ENCODE results near the gene LYRM7. TPM values are rescaled to one million over a fixed set of nuclear protein-coding genes. Genes with fewer than 3 reads are reported as not detected.

Gene LYRM7
- total and polyA plus RNA-seq, 2 experiments from 2014 or later: 6.1 to 9.5 TPM

DNA sequence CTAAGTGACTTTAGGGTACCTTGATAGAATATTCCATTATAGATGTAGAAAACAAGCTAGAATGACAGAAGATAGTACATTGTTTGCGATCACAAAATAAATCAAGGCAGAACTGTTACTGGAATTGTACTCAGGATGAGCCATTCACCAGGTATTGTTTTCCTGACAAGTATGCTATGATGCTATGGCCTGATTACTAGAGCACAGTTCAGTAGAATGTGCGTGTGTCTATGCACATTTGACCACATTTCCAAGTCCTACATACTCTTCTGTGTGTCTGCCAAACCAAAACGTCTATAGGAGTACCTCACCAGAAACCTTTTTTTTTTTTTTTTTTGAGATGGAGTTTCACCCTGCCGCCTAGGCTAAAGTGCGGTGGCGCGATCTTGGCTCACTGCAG, 49.8 kb downstream of the LYRM7 start:
- no peaks in the 10 kb centered on the region for H3K79me2 ChIP-seq
- H3K36me3 ChIP-seq (replicated peaks; ENCODE audit: insufficient read depth, low read depth): no peaks in the 10 kb centered on the region
- H2AFZ ChIP-seq: no peak overlapping the region
- no peaks in the 10 kb centered on the region for H4K20me1 ChIP-seq (ENCODE audit: insufficient read depth, poor library complexity, severe bottlenecking)
- H3K4me2 ChIP-seq: no peak overlapping the region
- no peaks in the 10 kb centered on the region for H3K27me3 ChIP-seq
- H3K27ac ChIP-seq: no peak overlapping the region
- no peak overlapping the region for H3K4me3 ChIP-seq
- no peak for DNase-seq (ENCODE audit: low spot score)
- no peaks in the 10 kb centered on the region for H3K9me2 ChIP-seq (replicated peaks; ENCODE audit: insufficient read depth)
- TF ChIP-seq EZH2phosphoT487 (IDR thresholded peaks at IDR 0.05; ENCODE audit: low read depth, severe bottlenecking, unreplicated experiment) (no peak), EZH2 (IDR thresholded peaks at IDR 0.05; ENCODE audit: borderline replicate concordance) (no peak), CTCF (IDR thresholded peaks at IDR 0.05; ENCODE audit: poor library complexity) (no peak)
- H3K9me3 ChIP-seq (ENCODE audit: low read depth): no peaks in the 10 kb centered on the region
- no peaks in the 10 kb centered on the region for H3K4me1 ChIP-seq (ENCODE audit: insufficient read depth)
- 94% methylated on average over 7 of the region's 7 CpGs for WGBS (ENCODE audit: low lambda C conversion rate, missing lambda C conversion rate)

GRCh38 chr5:131221008-131221703, 50.4 kb downstream of the LYRM7 start:
- Histone ChIP-seq H4K20me1 (ENCODE audit: insufficient read depth, poor library complexity, severe bottlenecking) (no peaks in the 10 kb centered on the region), H3K9me3 (ENCODE audit: low read depth) (no peaks in the 10 kb centered on the region), H3K27me3 (no peaks in the 10 kb centered on the region), H3K4me3 (no peak overlapping the region), H3K4me2 (no peak overlapping the region), H2AFZ (no peak overlapping the region), H3K36me3 (replicated peaks; ENCODE audit: insufficient read depth, low read depth) (no peaks in the 10 kb centered on the region), H3K79me2 (no peaks in the 10 kb centered on the region), H3K9me2 (replicated peaks; ENCODE audit: insufficient read depth) (no peaks in the 10 kb centered on the region), H3K4me1 (ENCODE audit: insufficient read depth) (no peaks in the 10 kb centered on the region), H3K27ac (no peak overlapping the region)
- 92% methylated on average over 10 of the region's 10 CpGs for WGBS (ENCODE audit: low lambda C conversion rate, missing lambda C conversion rate)
- DNase-seq (ENCODE audit: low spot score): no peak
- TF ChIP-seq EZH2phosphoT487 (IDR thresholded peaks at IDR 0.05; ENCODE audit: low read depth, severe bottlenecking, unreplicated experiment) (no peak), EZH2 (IDR thresholded peaks at IDR 0.05; ENCODE audit: borderline replicate concordance) (no peak), CTCF (IDR thresholded peaks at IDR 0.05; ENCODE audit: poor library complexity) (no peak)

GRCh38 chr5:131221888-131222287, 51.1 kb downstream of the LYRM7 start:
- no peaks in the 10 kb centered on the region for H4K20me1 ChIP-seq (ENCODE audit: insufficient read depth, poor library complexity, severe bottlenecking)
- no peak for DNase-seq (ENCODE audit: low spot score)
- H3K36me3 ChIP-seq (replicated peaks; ENCODE audit: insufficient read depth, low read depth): no peaks in the 10 kb centered on the region
- TF ChIP-seq EZH2 (IDR thresholded peaks at IDR 0.05; ENCODE audit: borderline replicate concordance) (no peak), CTCF (IDR thresholded peaks at IDR 0.05; ENCODE audit: poor library complexity) (no peak), EZH2phosphoT487 (IDR thresholded peaks at IDR 0.05; ENCODE audit: low read depth, severe bottlenecking, unreplicated experiment) (no peak)
- no peaks in the 10 kb centered on the region for H3K27me3 ChIP-seq
- H3K9me3 ChIP-seq (ENCODE audit: low read depth): no peaks in the 10 kb centered on the region
- no peaks in the 10 kb centered on the region for H3K4me1 ChIP-seq (ENCODE audit: insufficient read depth)
- no peaks in the 10 kb centered on the region for H3K9me2 ChIP-seq (replicated peaks; ENCODE audit: insufficient read depth)
- no peak overlapping the region for H3K4me2 ChIP-seq
- no peak overlapping the region for H2AFZ ChIP-seq
- no peaks in the 10 kb centered on the region for H3K79me2 ChIP-seq
- H3K4me3 ChIP-seq: no peak overlapping the region
- no peak overlapping the region for H3K27ac ChIP-seq
